HG02981 (cell line): ENCODE results near the gene CFAP161.
A peak's percentile ranks its signal among the peaks of the same experiment; 100 is the strongest.
"Not testable (repeated sequence)": the region's sequence is repeated elsewhere in the genome, so short reads cannot be mapped to it uniquely, and the experiment has no call there.

Experiments used
- ATAC-seq: cut with Tn5 transposase; IDR thresholded peaks from one replicate; pipeline ENCODE4 v1.9.1; 2021; ENCODE audit warnings: mild to moderate bottlenecking, moderate library complexity; ENCODE audit not compliant: unreplicated experiment

The CFAP161 gene

GRCh38 chr15:81106560-81106959 is 27.5 kb upstream of the CFAP161 start:
- ATAC-seq = no peak

GRCh38 chr15:81107889-81108288 is 26.2 kb upstream of the CFAP161 start:
- no peak for ATAC-seq

- no peak for ATAC-seq
These were observed 25.6 kb upstream of the CFAP161 start for GRCh38 chr15:81108427-81108826.

- ATAC-seq = no peak
These were observed 23.1 kb upstream of the CFAP161 start for GRCh38 chr15:81111018-81111417.

- ATAC-seq = peak; percentile 88
These were observed 22.3 kb upstream of the CFAP161 start for GRCh38 chr15:81111510-81112470.

- no peak for ATAC-seq
These were observed 20.8 kb upstream of the CFAP161 start for GRCh38 chr15:81113204-81113657.

GRCh38 chr15:81113861-81114291 is 20.2 kb upstream of the CFAP161 start:
- ATAC-seq = no peak

- ATAC-seq = no peak
These were observed 18.8 kb upstream of the CFAP161 start for GRCh38 chr15:81115054-81115939.

- ATAC-seq = no peak
These were observed 16.9 kb upstream of the CFAP161 start for GRCh38 chr15:81117136-81117535.

- ATAC-seq = no peak
These were observed 16.5 kb upstream of the CFAP161 start for GRCh38 chr15:81117581-81117980.

- ATAC-seq = no peak
These were observed 15.7 kb upstream of the CFAP161 start for GRCh38 chr15:81118361-81118760.

- ATAC-seq = no peak
These were observed 14.0 kb upstream of the CFAP161 start for GRCh38 chr15:81120069-81120468.

- ATAC-seq = no peak
These were observed 7.2 kb upstream of the CFAP161 start for GRCh38 chr15:81126892-81127291.

- not testable (repeated sequence) for ATAC-seq
These were observed 7.4 kb downstream of the CFAP161 start for GRCh38 chr15:81141478-81141877.

- no peak for ATAC-seq
These were observed 11.9 kb downstream of the CFAP161 start for GRCh38 chr15:81146006-81146405.

- ATAC-seq = no peak
These were observed 12.4 kb downstream of the CFAP161 start for GRCh38 chr15:81146466-81146865.

- no peak for ATAC-seq
These were observed 17.3 kb downstream of the CFAP161 start for GRCh38 chr15:81151389-81151788.

- no peak for ATAC-seq
These were observed 18.3 kb downstream of the CFAP161 start for GRCh38 chr15:81152339-81152738.

GRCh38 chr15:81152799-81153198 is 18.7 kb downstream of the CFAP161 start:
- no peak for ATAC-seq

GRCh38 chr15:81155375-81156218 is 21.5 kb downstream of the CFAP161 start:
- ATAC-seq = no peak

GRCh38 chr15:81156324-81156723 is 22.3 kb downstream of the CFAP161 start:
- ATAC-seq = no peak
